Sigmoid colon (tissue), 7 donors: ENCODE results near the gene RHBDF1. TPM values are rescaled to one million over a fixed set of nuclear protein-coding genes. Genes with fewer than 3 reads are reported as not detected.

ENCODE experiments used
- DNase-seq: peaks from one replicate; pipeline ENCODE4 v3.0.0-alpha.2; 2019
- H3K27ac ChIP-seq, 4 donors: fragments of 200-600 bp; sonication (generic); one replicate each; pipeline ENCODE4 v1.5.1; 2016 to 2019; ENCODE audit warnings: mild to moderate bottlenecking in 1 of 4
- H3K27me3 ChIP-seq, 3 donors: fragments of 200-600 bp; sonication (generic); one replicate each; pipeline ENCODE4 v1.5.1; 2019; ENCODE audit warnings: mild to moderate bottlenecking in 1 of 3
- H3K36me3 ChIP-seq, 4 donors: fragments of 200-600 bp; sonication (generic); one replicate each; pipeline ENCODE4 v1.5.1; 2016 to 2019
- H3K4me1 ChIP-seq, 4 donors: fragments of 200-600 bp; sonication (generic); one replicate each; pipeline ENCODE4 v1.5.1; 2017 to 2019
- H3K4me3 ChIP-seq, 4 donors: fragments of 200-600 bp; sonication (generic); one replicate each; pipeline ENCODE4 v1.5.1; 2017 to 2019; ENCODE audit warnings: mild to moderate bottlenecking in 2 of 4, moderate library complexity in 1 of 4
- H3K9me3 ChIP-seq, 4 donors: fragments of 200-600 bp in 3 of 4; sonication (generic) in 3 of 4; one replicate each; pipeline versions ENCODE4 v1.5.1 to v1.6.1; 2013 to 2019
- EP300 ChIP-seq, 4 donors: sonication (generic); formaldehyde crosslinking; IDR thresholded peaks; one replicate each; pipeline ENCODE4 v1.6.1; 2017; ENCODE audit warnings: antibody characterized with exemption in 4 of 4
- POLR2A ChIP-seq, 2 donors: fragments of 450-650 bp; IDR thresholded peaks; one replicate each; pipeline ENCODE4 v1.6.1; 2016; ENCODE audit warnings: antibody characterized with exemption in 2 of 2, mild to moderate bottlenecking in 2 of 2, moderate library complexity in 2 of 2
- POLR2AphosphoS5 ChIP-seq, 4 donors: sonication (generic); formaldehyde crosslinking; IDR thresholded peaks; one replicate each; pipeline ENCODE4 v1.6.1; 2017; ENCODE audit warnings: antibody characterized with exemption in 4 of 4
- WGBS, 2 donors: extraction: QIAGEN DNeasy Blood & Tissue Kit; methylation state at CpG; one replicate each; pipeline ENCODE4 v1.1.7; 2013; 5-methylcytosine and 5-hydroxymethylcytosine counted together
- intact Hi-C: fragments of 100-400 bp; cut with DNase I; formaldehyde crosslinking; loops from one replicate; pipeline ENCODE4 v1.15.1; 2023
- polyA plus RNA-seq, 3 donors: library from polyadenylated mRNA; stranded (reverse); fragments of 200-250 nt; gene quantifications; one replicate each; pipeline ENCODE4 v1.2.3, GENCODE V29; 2013
- total RNA-seq, 4 donors: library from RNA; depleted of rRNA; stranded (reverse); fragments of >200 nt; gene quantifications; one replicate each; pipeline ENCODE4 v1.1.0, GENCODE V29; 2016
- TF ChIP-seq, protein P1 (sequence below), 4 experiments: fragments of 450-650 bp in 3 of 4; fragments of 200-600 bp in 1 of 4; IDR thresholded peaks; one replicate each; pipeline ENCODE4 v1.5.1; 2016 to 2019; ENCODE audit warnings: antibody characterized with exemption in 4 of 4, mild to moderate bottlenecking in 3 of 4, moderate library complexity in 2 of 4
- donor health status: healthy with polysubstance abuse.
- donor health status: Bipolar disorder and iron deficiency.
- donor health status: healthy.

RHBDF1 gene
- total and polyA plus RNA-seq, 7 donors = 6.0 to 42.1 (median 18.2) TPM

DNA sequence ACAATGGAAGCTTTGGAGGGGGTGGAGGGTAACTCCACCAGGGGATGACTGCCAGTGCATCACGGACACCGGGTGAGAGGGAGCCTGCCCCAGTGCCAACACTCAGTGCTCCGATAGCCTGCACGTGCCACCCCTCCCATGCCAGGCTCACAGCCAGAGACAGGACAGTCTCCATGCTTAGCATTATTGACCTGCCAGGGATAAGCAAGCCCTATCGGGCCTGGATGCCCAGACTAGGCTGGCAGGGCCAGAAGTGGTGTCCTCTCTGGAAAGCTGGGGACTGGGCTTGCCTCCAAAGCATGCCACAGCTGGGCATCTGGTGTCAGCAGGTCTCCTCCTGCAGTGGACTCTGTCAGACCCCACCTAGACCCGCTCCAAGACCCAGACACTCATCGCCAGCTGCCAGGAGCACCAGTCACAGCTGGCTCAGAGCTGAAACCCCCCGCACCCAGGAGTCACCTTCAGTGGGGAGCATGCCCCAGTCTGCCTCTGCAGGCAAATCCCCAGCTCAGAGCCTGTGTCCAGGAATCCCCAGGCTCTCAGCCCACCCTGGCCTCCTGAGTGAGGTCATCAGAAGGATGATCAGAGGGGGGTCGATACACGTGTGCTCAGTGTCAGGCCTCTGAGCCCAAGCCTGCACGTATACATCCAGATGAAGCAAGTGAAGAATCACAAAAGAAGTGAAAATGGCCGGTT lies 1.8 kb upstream of the RHBDF1 start:
- Histone ChIP-seq H3K27me3 (no peaks in the 10 kb centered on the region), H3K9me3 (no peaks in the 10 kb centered on the region), H3K4me1 (peaks cover 0 to 78% (median 70%) of the 10 kb centered on the region in 4 donors), H3K4me3 (no peak overlapping the region), H3K36me3 (no peaks in the 10 kb centered on the region), H3K27ac (peak overlapping the region; percentile 87 to 95 (median 92))
- WGBS, 2 donors = 56 to 83% methylated on average over 12 of the region's 12 CpGs
- no peak for TF ChIP-seq POLR2AphosphoS5 (IDR thresholded peaks at IDR 0.05)
- no peak for TF ChIP-seq EP300 (IDR thresholded peaks at IDR 0.05)
- no peak for TF ChIP-seq POLR2A (IDR thresholded peaks at IDR 0.05)
- TF ChIP-seq, protein P1, sequence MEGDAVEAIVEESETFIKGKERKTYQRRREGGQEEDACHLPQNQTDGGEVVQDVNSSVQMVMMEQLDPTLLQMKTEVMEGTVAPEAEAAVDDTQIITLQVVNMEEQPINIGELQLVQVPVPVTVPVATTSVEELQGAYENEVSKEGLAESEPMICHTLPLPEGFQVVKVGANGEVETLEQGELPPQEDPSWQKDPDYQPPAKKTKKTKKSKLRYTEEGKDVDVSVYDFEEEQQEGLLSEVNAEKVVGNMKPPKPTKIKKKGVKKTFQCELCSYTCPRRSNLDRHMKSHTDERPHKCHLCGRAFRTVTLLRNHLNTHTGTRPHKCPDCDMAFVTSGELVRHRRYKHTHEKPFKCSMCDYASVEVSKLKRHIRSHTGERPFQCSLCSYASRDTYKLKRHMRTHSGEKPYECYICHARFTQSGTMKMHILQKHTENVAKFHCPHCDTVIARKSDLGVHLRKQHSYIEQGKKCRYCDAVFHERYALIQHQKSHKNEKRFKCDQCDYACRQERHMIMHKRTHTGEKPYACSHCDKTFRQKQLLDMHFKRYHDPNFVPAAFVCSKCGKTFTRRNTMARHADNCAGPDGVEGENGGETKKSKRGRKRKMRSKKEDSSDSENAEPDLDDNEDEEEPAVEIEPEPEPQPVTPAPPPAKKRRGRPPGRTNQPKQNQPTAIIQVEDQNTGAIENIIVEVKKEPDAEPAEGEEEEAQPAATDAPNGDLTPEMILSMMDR (IDR thresholded peaks at IDR 0.05) = no peak
- no peak for DNase-seq
- intact Hi-C loops = no loop called here

DNA sequence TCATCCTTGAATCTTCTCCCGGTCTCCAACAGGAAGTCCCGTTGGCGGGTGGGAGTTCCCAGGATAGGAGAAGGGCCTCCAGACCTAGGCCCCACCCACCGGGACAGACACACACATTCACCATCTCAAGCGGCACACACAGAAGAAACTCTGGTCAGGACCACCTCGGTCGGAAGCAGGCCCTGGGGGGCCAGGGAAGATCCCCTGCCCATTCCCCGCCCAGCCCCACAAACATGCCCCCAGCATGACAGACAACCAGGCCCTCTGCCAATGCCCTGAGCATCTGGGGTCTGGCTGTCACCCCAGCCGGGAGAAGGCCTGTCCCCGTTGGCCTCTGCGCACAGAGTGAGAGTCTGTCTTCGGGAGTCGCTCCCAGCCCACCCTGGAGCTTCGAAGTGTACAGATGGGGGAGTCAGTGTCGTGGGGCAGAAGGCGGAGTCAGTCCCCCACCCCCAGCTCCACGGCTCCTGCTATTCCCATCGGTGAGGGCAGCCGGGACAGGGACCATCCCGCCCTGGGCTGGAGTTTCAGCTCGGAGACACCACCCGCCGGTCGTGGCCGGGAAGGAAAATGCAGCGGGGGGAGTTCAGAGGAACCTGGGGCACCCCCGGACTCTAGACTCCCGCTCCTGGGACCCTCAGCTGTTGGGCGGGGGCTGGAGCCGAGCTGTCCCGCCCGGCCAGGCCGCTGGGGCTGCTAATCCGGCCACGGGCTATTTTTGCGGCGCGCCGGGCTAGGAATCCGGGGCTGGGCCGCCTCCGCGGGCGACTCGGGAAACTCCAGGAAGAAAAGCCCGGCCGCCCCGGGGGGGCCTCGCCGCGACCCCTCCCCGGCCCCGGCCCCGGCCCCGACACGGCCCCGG lies 660 bp downstream of the RHBDF1 start:
- DNase-seq = peak; percentile 93
- Histone ChIP-seq H3K27ac (peak overlapping the region; percentile 87 to 95 (median 92)), H3K9me3 (no peaks in the 10 kb centered on the region), H3K36me3 (no peaks in the 10 kb centered on the region), H3K4me1 (peaks cover 0 to 75% (median 72%) of the 10 kb centered on the region in 4 donors), H3K27me3 (no peaks in the 10 kb centered on the region), H3K4me3 (peak overlapping the region; percentile 55 to 84 (median 70))
- TF ChIP-seq, protein P1 (IDR thresholded peaks at IDR 0.05) = peak in 2 of 4 experiments; percentile 15 to 23
- TF ChIP-seq POLR2A (IDR thresholded peaks at IDR 0.05) (peak; percentile 45 to 63), EP300 (IDR thresholded peaks at IDR 0.05) (no peak), POLR2AphosphoS5 (IDR thresholded peaks at IDR 0.05) (peak; percentile 70 to 88 (median 86))
- WGBS, 2 donors = 4 to 17% methylated on average over 57 of the region's 57 CpGs
- intact Hi-C loops = no loop called here

DNA sequence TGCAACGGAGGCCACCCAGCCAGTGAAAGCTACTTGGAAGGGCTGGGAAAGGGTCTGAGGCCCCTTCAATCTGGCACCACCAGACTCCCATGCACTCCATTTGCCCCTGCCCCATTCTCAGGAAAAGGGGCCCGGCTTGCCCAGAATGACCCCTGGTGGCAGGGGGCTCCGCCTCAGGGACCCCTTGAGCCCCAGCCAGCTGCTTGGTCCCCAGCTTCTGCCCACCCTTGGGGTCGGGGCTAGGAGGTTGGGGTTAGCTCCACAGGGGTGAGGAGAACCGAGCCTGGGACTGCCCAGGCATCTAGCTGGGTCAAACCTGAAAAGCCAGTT lies 1.3 kb downstream of the RHBDF1 start:
- H3K4me1 ChIP-seq = peaks cover 0 to 73% (median 72%) of the 10 kb centered on the region in 4 donors
- no peaks in the 10 kb centered on the region for H3K9me3 ChIP-seq
- H3K27me3 ChIP-seq = no peaks in the 10 kb centered on the region
- TF ChIP-seq, protein P1 (IDR thresholded peaks at IDR 0.05) = no peak
- no peak for TF ChIP-seq EP300 (IDR thresholded peaks at IDR 0.05)
- no peak for TF ChIP-seq POLR2AphosphoS5 (IDR thresholded peaks at IDR 0.05)
- TF ChIP-seq POLR2A (IDR thresholded peaks at IDR 0.05) = no peak
- intact Hi-C loops = no loop called here
- peak overlapping the region; percentile 87 to 95 (median 92) for H3K27ac ChIP-seq
- H3K4me3 ChIP-seq = peak overlapping the region; percentile 55 to 84 (median 70)
- WGBS, 2 donors = 31 to 60% methylated on average over 5 of the region's 5 CpGs
- no peaks in the 10 kb centered on the region for H3K36me3 ChIP-seq
- no peak for DNase-seq

DNA sequence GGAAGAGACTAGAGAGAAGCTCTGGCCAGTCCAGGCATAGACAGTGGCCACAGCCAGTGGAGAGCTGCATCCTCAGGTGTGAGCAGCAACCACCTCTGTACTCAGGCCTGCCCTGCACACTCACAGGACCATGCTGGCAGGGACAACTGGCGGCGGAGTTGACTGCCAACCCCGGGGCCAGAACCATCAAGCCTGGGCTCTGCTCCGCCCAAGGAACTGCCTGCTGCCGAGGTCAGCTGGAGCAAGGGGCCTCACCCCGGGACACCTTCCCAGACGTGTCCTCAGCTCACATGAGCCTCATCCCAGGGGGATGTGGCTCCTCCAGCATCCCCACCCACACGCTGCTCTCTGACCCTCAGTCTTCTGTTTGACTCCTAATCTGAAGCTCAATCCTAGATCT lies 3.2 kb downstream of the RHBDF1 start:
- Histone ChIP-seq H3K36me3 (peaks cover 0 to 6% (median 2%) of the 10 kb centered on the region in 4 donors), H3K4me1 (peaks cover 0 to 73% (median 65%) of the 10 kb centered on the region in 4 donors), H3K27me3 (no peaks in the 10 kb centered on the region), H3K27ac (peak overlapping the region; percentile 34 to 61 (median 48)), H3K9me3 (no peaks in the 10 kb centered on the region), H3K4me3 (no peak overlapping the region)
- no peak for TF ChIP-seq EP300 (IDR thresholded peaks at IDR 0.05)
- TF ChIP-seq POLR2A (IDR thresholded peaks at IDR 0.05) = no peak
- TF ChIP-seq, protein P1 (IDR thresholded peaks at IDR 0.05) = no peak
- no peak for TF ChIP-seq POLR2AphosphoS5 (IDR thresholded peaks at IDR 0.05)
- intact Hi-C loops = no loop called here
- no peak for DNase-seq
- WGBS, 2 donors = 73 to 82% methylated on average over 8 of the region's 8 CpGs
